HFFc6 (cell line): ENCODE measurements around the gene KCND3. TPM values are rescaled to one million over a fixed set of nuclear protein-coding genes. Genes with fewer than 3 reads are reported as not detected.

Experiments used
- DNase-seq: peaks from one replicate; pipeline ENCODE4 v3.0.0-alpha.2; 2018
- H3K27ac Mint-ChIP-seq: 2 replicates; pipeline ENCODE4 v1.8.0; 2020; ENCODE audit warnings: mild to moderate bottlenecking, mixed read lengths
- H3K27me3 Mint-ChIP-seq: 2 replicates; pipeline ENCODE4 v1.8.0; 2021; ENCODE audit warnings: mild to moderate bottlenecking, moderate library complexity, mixed read lengths; ENCODE audit not compliant: insufficient read depth
- H3K36me3 Mint-ChIP-seq: 2 replicates; pipeline ENCODE4 v1.8.0; 2021; ENCODE audit warnings: low read depth, mixed read lengths
- H3K4me1 Mint-ChIP-seq: 2 replicates; pipeline ENCODE4 v1.8.0; 2020; ENCODE audit warnings: low read depth, mixed read lengths
- H3K4me3 Mint-ChIP-seq: 2 replicates; pipeline ENCODE4 v1.8.0; 2020; ENCODE audit warnings: mild to moderate bottlenecking, moderate library complexity, mixed read lengths
- H3K9me3 Mint-ChIP-seq: 2 replicates; pipeline ENCODE4 v1.8.0; 2020; ENCODE audit warnings: mild to moderate bottlenecking, mixed read lengths
- CTCF ChIP-seq: fragments of 200-600 bp; sonication (generic); IDR thresholded peaks from 2 replicates; pipeline ENCODE4 v1.5.0; 2021; ENCODE audit warnings: antibody characterized with exemption, mild to moderate bottlenecking
- total RNA-seq, 6 experiments: library from RNA; stranded (reverse); fragmentation: NEBNext Ultra II Directional; extraction: Animal tissue kit (Norgen Biotek cat#: 25700); gene quantifications; 2 replicates in 1 of 6; 3 replicates in 5 of 6; pipeline ENCODE4 v1.2.3, GENCODE V29; 2021

KCND3 gene
- total RNA-seq, 6 experiments from 2014 or later: 0.09 to 0.47 (median 0.12) TPM

GRCh38 chr1:111739925-111740765 is 249.3 kb downstream of the KCND3 start:
- no peak; the same call in 1 of the 2 replicates for TF ChIP-seq CTCF
- DNase-seq: peak; percentile 60
- no peaks in the 10 kb centered on the region for H3K9me3 Mint-ChIP-seq
- H3K27me3 Mint-ChIP-seq: no peaks in the 10 kb centered on the region
- H3K4me3 Mint-ChIP-seq: peak overlapping the region; percentile 93
- peaks cover 53% of the 10 kb centered on the region for H3K4me1 Mint-ChIP-seq
- peak overlapping the region; percentile 95 for H3K27ac Mint-ChIP-seq
- no peaks in the 10 kb centered on the region for H3K36me3 Mint-ChIP-seq

- peak within 1 kb of the TSS; percentile 95 for H3K27ac Mint-ChIP-seq
- peak; percentile 76 for DNase-seq
- peaks cover 53% of the 10 kb centered on the region for H3K4me1 Mint-ChIP-seq
- no peaks in the 10 kb centered on the region for H3K27me3 Mint-ChIP-seq
- H3K36me3 Mint-ChIP-seq: no peaks in the 10 kb centered on the region
- peak within 1 kb of the TSS; percentile 93 for H3K4me3 Mint-ChIP-seq
- H3K9me3 Mint-ChIP-seq: no peaks in the 10 kb centered on the region
- no peak for TF ChIP-seq CTCF
Measured at GRCh38 chr1:111739194-111739924, 250.1 kb downstream of the KCND3 start, which contains the start of gene INKA2. INKA2 (minus strand) TSS chr1:111739395; CDS start chr1:111739242, 153 bp downstream.

DNA sequence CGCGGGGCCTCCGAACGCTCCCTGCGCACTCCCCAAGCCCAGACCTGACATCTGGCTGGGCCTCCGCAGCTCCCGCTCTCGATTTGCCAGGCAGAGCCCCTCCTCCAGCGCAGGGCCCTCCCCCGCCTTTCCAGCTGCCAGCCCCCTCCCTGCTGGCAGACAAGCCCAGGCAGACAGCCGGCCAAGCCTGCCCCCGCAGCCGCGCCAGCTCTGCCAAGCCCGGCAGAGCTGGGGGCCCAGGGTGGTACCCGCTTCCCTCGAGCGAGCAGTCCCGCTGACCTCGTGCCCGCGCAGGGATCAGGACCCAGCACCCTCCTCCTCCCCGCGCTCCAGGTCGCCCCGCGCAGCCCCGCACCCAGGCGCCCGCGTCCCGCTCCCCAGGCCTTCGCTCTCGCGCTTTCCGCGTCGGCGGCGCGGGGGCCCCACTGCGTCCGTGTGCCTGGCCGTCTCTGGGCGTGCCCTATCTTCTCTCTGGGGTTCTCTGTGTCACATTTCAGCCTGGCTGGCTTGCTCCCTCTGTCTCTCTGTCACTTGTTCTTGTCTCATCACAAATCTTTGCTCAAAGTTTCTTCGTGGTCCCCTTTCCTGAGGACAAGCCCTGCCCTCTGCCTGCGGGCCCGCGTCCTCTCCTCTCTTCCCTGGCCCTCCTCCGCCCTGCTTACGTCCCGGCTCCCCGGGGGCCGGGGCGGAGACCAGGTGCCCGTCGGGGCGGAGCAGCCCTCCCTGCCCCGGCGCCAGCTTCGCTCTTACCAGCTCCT is 250.9 kb downstream of the KCND3 start:
- Mint-ChIP-seq H3K4me1 (peaks cover 46% of the 10 kb centered on the region), H3K27me3 (no peaks in the 10 kb centered on the region), H3K9me3 (no peaks in the 10 kb centered on the region), H3K27ac (peak overlapping the region; percentile 95), H3K4me3 (peak overlapping the region; percentile 93), H3K36me3 (no peaks in the 10 kb centered on the region)
- DNase-seq: no peak
- no peak for TF ChIP-seq CTCF

DNA sequence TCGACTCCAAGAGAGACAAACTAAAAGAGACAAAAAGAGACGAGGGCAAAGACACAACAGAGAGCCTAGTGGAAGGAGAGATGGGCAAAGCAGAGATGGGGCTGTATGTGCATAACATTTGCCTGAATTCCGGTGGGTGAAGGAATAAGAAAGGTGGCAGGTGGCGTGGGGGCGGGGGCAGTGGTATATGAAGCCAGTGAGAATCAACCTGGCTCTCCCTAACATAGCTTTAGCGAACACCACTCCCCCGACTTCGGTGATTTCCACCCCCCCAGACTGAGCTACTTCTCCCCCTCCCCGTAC is 251.4 kb downstream of the KCND3 start:
- H3K4me1 Mint-ChIP-seq: peaks cover 41% of the 10 kb centered on the region
- no peaks in the 10 kb centered on the region for H3K9me3 Mint-ChIP-seq
- DNase-seq: no peak
- TF ChIP-seq CTCF: no peak
- H3K27me3 Mint-ChIP-seq: no peaks in the 10 kb centered on the region
- peak overlapping the region; percentile 61 for H3K27ac Mint-ChIP-seq
- H3K4me3 Mint-ChIP-seq: peak overlapping the region; percentile 93
- H3K36me3 Mint-ChIP-seq: no peaks in the 10 kb centered on the region
